Hindlimb muscle (tissue), 1 donor: ENCODE results near the gene PCDHGC3. TPM values are rescaled to one million over a fixed set of nuclear protein-coding genes. Genes with fewer than 3 reads are reported as not detected.

Experiments used
- DNase-seq: peaks from one replicate; pipeline ENCODE4 v3.0.0-alpha.2; 2013
- polyA plus RNA-seq: library from polyadenylated mRNA; unstranded; fragments of 120-200 nt; gene quantifications from one replicate; pipeline ENCODE4 v1.2.1, GENCODE V29; 2013; ENCODE audit not compliant: insufficient read length

The PCDHGC3 gene
- polyA plus RNA-seq, 1 donor: 119 TPM

DNA sequence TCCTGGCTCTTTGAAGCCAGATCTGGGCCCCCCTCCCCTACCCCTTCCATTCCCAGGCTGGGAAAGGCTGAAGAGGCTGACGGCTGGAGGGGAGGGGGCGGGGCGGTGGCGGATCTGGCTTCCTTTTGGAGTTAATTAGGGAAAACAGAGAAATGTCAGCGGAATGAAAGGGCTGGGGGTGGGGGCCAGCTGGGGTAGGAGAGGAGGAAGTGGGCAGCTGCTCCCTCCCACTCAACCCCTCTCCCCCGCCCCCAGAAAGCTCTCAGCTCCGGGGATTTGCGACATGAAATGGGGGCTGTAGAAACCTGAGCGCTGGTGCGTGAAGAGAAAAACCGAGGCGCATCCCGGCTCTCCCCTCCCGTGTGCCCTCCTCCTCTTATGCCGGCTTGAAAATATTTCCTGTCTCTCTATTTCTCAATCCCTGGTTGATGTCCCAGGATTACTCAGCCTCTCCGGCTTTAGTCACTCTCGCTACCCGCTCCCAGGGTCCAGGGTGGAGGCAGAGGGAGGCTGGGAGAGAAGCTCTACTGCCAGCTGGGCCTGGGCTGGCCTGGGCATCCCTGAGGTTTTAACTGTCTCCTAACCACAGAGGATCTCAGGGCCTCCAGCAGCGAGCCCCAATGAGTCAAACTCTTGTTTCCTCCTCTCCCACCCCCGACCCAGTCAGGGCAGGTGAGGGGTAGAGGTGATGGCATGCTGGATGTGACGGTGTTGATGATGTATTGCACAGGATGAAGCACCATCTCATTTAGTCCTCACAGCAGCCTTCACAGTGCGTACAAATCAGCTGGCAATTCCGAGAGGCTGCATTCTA lies 33.2 kb downstream of the PCDHGC3 start:
- peak; percentile 70 for DNase-seq

DNA sequence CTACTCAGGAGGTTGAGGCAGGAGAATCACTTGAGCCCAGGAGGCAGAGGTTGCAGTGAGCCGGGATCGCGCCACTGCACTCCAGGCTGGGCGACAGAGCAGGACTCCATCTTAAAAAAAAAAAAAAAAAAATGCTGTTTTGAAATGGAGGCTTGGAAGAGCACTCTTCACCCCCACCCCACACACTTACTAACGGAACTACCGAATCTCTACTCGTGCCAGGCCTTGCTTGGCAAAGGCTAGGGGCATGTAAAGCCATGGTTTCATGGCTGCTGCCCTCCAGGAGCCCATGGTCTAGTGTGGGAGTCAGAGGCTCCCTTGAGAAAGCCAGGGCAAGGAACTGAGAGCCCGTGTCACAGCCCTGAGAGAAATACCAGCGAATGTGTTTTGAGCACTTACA lies 34.4 kb downstream of the PCDHGC3 start:
- no peak for DNase-seq

DNA sequence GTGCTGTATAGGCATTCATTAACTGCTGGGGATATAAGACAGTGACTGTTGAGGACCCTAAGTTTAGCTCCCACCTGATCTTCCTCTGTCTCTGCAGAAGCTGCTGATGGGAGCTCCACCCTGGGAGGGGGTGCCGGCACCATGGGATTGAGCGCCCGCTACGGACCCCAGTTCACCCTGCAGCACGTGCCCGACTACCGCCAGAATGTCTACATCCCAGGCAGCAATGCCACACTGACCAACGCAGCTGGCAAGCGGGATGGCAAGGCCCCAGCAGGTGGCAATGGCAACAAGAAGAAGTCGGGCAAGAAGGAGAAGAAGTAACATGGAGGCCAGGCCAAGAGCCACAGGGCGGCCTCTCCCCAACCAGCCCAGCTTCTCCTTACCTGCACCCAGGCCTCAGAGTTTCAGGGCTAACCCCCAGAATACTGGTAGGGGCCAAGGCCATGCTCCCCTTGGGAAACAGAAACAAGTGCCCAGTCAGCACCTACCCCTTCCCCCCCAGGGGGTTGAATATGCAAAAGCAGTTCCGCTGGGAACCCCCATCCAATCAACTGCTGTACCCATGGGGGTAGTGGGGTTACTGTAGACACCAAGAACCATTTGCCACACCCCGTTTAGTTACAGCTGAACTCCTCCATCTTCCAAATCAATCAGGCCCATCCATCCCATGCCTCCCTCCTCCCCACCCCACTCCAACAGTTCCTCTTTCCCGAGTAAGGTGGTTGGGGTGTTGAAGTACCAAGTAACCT lies 35.3 kb downstream of the PCDHGC3 start:
- DNase-seq: no peak

DNA sequence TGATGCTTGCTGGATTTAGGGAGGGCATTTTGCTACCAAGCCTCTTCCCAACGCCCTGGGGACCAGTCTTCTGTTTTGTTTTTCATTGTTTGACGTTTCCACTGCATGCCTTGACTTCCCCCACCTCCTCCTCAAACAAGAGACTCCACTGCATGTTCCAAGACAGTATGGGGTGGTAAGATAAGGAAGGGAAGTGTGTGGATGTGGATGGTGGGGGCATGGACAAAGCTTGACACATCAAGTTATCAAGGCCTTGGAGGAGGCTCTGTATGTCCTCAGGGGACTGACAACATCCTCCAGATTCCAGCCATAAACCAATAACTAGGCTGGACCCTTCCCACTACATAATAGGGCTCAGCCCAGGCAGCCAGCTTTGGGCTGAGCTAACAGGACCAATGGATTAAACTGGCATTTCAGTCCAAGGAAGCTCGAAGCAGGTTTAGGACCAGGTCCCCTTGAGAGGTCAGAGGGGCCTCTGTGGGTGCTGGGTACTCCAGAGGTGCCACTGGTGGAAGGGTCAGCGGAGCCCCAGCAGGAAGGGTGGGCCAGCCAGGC lies 36.1 kb downstream of the PCDHGC3 start:
- no peak for DNase-seq

DNA sequence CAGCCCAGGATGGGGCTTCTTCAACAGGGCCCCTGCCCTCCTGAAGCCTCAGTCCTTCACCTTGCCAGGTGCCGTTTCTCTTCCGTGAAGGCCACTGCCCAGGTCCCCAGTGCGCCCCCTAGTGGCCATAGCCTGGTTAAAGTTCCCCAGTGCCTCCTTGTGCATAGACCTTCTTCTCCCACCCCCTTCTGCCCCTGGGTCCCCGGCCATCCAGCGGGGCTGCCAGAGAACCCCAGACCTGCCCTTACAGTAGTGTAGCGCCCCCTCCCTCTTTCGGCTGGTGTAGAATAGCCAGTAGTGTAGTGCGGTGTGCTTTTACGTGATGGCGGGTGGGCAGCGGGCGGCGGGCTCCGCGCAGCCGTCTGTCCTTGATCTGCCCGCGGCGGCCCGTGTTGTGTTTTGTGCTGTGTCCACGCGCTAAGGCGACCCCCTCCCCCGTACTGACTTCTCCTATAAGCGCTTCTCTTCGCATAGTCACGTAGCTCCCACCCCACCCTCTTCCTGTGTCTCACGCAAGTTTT lies 36.7 kb downstream of the PCDHGC3 start:
- DNase-seq: peak; percentile 67

DNA sequence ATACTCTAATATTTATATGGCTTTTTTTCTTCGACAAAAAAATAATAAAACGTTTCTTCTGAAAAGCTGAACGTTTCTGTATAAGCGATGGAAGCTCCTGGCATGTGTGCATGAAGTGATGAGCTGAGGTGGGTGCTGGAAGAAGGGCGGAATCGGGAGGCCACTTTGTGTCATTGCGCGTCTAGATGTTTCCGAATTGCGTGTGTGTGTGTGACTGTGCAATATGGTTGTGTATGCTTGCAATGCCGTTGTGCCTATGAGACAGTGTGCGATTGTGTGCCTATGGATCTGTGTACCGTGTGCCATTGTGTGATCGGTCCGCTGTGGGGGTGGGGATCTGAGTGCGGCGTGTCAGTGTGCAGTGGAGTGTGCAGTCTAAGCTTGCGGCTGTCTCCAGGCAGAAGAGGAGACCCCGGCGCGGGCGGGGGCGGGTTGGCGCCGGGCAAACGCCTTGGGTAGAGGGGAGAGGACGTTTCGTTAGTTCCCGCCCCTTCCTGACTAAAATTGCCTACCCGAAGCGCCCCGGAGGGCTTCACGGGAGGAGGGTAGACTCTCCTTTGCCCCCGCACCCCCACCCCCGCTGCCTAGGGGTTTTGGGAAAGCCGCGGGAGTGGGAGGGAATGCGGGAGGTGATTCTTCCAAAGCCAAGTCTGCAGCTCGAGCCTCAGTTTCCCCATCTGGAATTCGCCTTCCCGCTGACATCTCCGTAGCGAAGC lies 37.3 kb downstream of the PCDHGC3 start:
- peak; percentile 70 for DNase-seq

DNA sequence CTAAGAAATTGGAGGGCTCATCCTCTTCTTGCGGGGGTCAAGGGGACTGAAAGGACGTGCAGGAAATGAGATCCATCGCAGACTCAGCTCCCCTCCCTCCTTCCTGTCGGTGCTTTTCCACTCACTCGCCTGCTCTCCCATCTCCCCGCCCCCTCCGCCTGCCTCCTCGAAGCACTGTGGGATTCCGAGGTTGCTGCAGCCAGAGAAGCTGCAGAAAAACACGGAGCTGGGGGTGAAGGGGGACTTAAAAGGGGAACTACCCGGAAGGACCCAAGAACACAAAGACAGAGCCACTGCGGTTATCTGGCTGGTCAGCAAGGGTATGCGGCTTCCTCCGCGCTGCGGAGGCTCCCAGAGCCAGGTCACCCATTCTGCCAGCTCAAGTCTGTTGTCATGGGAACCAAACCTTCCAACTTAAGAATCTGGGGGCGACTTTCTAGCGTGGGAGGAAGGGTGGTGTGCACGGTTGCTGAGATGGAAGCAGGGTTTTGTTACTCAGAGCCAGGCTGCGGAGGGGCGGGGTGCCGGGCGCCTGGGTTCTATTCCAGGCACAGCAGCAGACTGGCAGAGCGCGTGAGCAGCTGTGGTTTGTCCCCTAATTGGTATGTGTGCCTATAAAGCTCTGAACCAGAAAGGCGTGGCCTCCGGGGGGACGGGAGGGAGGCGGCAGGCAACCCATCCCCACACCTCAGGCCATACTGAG lies 38.0 kb downstream of the PCDHGC3 start:
- DNase-seq: peak; percentile 89

DNA sequence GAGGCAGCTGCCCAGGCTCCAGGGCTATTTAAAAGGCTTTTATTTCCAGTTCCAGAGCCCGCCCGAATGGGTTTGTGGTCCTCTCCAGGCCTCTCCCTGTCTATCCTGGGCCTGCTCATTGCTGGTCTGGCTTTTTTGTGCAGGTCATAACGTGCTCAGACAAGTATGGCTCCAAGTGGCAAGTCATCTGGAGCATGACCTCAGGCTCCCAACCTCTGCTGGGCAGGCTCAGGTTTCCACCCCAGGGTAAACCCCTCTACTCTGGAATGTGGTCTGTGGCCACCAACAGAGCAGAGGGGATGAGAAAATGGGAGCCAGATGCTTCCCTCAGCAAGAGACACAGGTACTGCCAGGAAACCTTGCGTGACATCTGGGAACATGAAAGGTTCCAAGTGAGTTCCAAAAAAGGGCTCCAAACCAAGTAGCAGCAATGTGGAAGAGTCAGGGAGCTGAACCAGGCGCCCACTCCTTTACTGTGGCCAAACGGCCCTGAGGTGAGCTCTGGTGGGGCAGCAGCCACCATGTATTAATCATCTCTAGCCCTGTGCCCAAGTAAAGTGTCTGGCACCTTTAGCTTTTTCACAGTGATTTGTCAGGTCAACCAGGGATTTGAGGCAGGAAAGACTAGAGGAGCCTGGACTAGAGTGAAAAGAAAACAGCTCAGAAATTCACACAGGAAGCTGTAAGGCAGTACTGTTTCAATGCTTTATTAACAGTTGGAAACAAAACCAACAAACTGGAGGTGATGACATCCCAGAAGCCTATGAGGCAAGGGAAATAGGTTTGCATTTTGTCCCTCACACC lies 38.8 kb downstream of the PCDHGC3 start:
- DNase-seq: no peak

DNA sequence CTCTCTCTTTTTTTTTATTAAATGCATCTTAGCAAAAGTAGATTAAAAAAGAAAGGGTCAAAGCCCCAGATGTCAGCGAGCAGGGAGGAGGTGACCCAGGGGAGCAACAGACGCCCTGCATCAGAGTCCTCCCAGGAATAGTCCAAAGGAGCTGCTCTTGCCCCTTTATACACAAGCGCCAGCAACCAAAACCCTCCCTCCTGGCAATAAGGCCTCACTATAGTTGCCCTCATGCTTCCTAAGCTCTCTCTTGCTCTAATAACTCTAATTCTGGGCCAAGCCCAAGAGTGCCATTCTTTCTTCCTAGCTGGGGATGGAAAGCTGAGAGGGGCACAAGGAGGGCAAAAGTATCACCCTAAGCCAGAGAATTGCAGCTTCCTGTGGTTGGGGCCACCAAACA lies 39.4 kb downstream of the PCDHGC3 start:
- no peak for DNase-seq

DNA sequence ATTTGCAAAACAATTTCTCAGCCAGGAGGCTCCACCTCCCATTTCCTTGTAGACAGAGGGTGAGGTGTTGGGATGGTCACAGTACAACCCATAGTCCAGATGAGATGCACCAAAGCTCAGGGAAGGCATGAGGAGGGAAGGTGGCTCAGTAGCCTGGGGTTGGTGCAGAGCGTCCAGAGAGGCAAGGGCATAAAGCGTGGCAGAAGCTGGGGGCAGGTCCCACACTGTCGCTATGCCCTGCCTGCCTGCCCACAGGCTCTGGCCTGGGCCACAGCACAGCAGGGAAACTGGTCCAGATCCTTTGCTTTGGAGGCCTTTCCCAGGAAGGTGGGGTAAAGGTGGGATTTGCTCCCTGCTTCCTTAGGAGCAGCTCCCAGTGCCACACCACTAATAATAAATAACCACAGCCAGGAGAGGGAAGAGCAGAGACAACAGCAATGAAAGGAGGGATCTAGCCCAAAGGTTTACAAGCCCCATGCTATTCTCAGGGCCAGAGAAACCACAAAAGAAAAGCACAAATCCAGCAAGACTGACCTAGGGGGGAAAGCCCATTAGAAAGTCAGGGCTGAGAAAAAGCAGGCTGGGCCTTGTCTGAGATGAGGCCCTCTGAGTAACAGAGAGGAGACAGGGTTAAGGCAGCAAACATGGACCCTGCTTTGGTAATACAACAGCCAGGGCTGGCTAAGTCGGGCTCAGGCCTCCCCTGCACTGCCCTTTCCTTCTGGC lies 40.3 kb downstream of the PCDHGC3 start:
- DNase-seq: no peak

DNA sequence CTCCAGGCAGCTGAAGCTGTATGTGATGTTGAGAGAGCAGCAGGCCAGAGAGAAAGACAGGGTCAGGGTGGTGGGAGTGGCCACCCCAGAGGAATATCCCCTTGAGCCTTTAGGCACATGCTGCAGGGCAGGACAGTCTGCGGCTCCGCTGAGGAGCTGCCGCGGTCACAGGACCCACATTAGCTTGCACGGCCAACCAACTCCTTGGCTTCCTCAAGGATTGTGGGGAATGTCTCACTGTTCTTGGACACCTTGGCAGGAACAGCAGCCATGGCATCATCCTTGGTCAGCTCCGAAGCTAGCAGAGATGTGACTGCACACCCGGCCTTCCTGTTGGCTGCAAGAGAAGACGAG lies 40.9 kb downstream of the PCDHGC3 start:
- DNase-seq: no peak

DNA sequence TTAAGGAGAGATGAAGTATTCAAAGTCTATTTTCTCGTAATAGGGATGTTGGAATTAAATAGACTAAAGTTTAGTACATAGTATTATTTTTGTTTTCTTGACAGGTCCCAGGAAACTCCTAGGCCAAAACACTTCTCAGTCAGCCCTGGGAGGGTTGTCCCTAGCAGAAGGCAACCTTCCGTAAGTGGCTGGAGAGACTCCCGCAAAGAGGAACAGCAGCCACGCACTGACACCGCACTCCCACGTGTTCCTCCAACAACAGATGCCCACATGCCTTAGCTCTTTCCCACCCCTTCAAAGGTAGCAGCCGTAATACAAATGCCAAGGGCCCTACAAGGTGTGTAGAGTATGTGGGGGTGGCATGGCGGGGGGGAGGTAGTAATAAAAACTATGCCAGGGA lies 41.5 kb downstream of the PCDHGC3 start:
- DNase-seq: no peak

DNA sequence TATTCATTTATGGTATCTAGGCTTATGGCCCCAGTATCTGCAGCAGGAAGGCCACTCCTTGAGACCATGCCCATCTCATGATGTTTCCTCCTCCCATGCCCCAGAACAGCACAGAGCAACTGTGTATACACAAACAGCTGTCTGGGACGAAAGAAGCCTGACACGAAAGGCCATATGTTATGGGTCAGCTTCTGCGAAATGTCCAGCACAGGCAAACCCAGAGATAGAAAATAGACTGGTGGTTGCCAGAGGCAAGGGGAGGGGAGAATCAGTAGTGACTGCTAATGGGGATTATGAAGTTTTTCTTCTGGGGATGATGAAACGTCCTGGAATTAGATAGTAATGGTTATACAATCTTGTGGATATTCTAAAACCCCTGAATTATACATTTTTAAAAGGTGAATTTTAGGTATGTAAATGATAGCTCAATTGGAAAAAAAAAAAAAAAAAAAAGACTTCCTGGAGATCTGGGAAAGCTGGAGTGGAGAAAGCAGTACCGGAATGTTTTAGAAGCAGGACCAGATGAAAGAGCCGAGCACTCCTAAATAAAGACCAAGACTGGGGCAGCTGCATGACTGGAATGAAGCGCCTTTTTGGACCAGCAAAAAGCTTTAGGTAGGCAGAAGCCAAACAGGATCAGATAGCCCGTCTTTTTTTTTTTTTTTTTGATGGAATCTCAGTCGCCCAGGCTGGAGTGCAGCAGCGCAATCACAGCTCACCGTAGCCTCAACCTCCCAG lies 42.3 kb downstream of the PCDHGC3 start:
- DNase-seq: no peak

DNA sequence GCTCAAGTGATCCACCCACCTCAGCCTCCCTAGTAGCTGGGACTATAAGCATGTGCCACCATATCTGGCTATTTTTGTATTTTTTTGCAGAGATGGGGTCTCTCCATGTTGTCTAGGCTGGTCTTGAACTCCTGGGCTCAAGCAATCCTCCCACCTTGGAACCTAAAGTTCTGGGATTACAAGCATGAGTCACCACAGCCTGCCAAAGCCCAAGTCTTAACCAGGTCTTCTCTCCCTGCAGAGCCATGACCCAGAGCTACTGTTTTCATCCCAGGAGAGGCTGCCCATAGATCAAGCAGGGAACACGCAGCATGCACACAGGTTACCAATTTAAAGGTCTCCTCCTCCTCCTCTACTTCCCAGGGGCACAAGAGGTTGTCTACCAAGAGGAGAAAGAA lies 42.9 kb downstream of the PCDHGC3 start:
- no peak for DNase-seq

DNA sequence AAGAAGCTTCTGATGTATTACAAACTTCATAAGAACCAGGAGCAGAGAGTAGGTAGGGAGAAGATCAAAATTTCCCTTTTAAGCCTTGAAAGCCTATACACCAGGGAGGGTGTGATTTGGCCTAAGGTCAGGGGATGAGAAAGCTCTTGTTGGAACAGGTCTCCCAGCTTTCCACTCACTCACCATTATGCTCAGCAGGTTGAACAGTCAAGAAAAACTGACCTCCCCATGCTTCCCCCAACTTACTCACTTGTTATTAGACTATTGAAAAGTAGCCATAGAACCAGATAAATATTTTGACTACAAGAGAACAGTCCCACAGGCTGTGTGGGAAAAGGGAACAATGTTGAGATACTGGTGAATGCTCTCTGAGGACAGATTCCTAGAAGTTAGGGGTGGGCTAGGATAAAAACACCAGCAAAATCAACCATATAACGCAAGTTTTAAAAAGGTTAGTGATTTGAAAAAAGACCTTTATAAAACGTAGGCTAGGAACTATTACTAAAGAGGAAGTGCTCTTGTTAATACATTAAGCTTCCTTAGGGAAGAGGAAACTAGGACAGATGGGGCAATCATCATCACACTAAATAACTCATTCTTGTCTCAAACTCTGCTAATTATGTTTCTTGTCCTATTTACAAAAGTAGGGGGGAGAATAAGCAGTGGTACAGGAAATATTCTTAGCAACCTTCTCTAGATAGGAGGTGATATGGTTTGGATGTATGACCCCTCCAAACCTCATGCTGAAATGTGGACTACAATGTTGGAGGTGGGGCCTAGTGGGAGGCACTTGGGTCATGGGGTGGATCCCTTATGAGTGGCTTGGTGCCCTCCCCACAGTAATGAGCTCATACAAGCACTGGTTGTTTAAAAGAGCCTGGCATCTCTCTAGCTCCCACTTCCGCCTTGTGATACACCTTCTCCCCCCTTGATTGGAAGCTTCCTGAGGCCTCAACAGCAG lies 44.1 kb downstream of the PCDHGC3 start:
- no peak for DNase-seq

DNA sequence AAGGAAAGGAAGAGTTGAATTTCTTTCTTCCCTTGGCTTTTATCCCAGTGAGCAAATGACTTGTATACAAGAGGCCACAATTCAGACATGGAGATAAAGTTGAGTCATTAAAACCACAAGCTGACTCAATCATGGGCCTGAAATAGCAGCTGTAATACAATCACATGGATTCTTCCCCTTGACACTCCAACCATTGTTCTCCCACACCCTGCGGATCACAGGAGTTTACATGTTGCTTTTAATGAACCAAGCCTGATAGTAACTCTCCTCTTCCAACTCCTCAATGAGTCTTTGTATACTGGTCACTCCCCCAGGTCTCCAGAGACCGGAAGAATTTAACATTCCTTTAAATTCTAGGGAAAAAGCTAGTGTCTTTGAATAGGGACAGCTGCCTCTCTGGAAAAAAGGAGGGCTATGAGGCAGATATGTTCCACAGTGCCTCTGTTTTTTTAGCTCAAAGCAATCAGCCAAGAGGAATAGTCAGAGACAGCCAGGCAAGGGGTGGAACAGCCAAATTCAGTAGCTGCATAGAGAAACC lies 45.5 kb downstream of the PCDHGC3 start:
- DNase-seq: peak; percentile 76

DNA sequence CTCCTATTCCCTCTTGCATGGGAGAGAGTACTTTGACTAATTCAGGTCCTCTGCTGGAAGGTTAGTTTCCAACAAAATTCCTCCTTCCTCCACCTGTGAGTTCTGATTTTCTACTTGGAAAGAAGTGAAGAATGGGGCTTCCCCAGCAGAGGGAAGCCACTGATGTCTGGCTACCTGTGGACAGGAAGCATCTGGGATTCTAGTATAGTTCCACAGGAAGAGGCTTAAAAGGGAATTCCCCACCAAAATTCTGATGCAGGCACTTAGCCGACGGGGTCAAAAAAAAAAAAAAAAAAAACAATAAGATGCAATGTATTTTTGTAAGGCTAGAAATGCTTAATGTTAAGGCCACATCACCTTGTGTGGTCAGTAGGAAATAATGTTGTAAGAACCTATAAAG lies 46.5 kb downstream of the PCDHGC3 start:
- DNase-seq: no peak

DNA sequence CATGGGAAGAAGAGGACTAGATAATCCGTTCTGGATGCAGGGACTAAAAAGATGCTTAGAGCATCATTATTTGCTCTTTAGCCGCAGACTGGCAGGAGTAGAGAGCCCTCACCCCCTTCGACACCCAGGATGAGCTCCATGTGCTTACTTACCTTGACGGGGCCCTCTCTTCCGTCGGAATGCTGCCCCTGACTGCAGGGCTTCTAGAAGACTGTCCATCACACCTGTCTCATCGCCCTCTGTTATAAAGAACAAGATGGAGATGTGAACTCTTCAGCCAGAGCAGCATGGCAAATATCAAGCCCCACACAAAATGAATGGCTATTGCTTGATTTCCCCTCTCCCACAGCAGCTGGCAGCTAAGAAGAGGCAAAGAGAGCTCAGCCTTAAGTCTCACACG lies 48.2 kb downstream of the PCDHGC3 start:
- DNase-seq: no peak
